HL-60 (cell line): Measurements from ENCODE around the gene BTBD2.

Experiments
- DNase-seq, 2 experiments: peaks; one replicate each; pipeline ENCODE4 v3.0.0-alpha.2; 2010 to 2020; ENCODE audit warnings: low read depth in 1 of 2, low spot score in 1 of 2
- H3K27ac ChIP-seq: fragments of 250-450 bp; sonication (Bioruptor Pico); replicated peaks from 2 replicates; pipeline ENCODE4 v1.5.1; 2020; ENCODE audit warnings: mild to moderate bottlenecking, moderate library complexity
- H3K27me3 ChIP-seq: fragments of 250-450 bp; sonication (Bioruptor Pico); 2 replicates; pipeline ENCODE4 v1.5.1; 2021; ENCODE audit warnings: mild to moderate bottlenecking, moderate library complexity; ENCODE audit not compliant: insufficient read depth, poor library complexity, severe bottlenecking
- H3K4me3 ChIP-seq: replicated peaks from 2 replicates; pipeline ENCODE4 v1.5.1; 2011; ENCODE audit warnings: mild to moderate bottlenecking, control low read depth, low read length; ENCODE audit not compliant: insufficient read depth
- CTCF ChIP-seq: IDR thresholded peaks from one replicate; pipeline ENCODE4 v1.5.1; 2011; ENCODE audit warnings: low read length, control low read depth, inconsistent platforms; ENCODE audit not compliant: insufficient read depth
- GABPA ChIP-seq: IDR thresholded peaks from 2 replicates; pipeline ENCODE4 v1.6.1; 2012; ENCODE audit warnings: low read depth
- POLR2AphosphoS5 ChIP-seq: IDR thresholded peaks from 2 replicates; pipeline ENCODE4 v1.6.1; 2012; ENCODE audit warnings: low read depth
- REST ChIP-seq: IDR thresholded peaks from 2 replicates; pipeline ENCODE4 v1.6.1; 2012; ENCODE audit warnings: low read depth; ENCODE audit not compliant: insufficient replicate concordance
- SPI1 ChIP-seq: IDR thresholded peaks from 2 replicates; pipeline ENCODE4 v1.6.1; 2012; ENCODE audit warnings: low read depth, mild to moderate bottlenecking, borderline replicate concordance

The BTBD2 gene

GRCh38 chr19:2016041-2016807 lies 710 bp upstream of the BTBD2 start:
- DNase-seq = peak; percentile 64 to 78
- no peak overlapping the region for H3K27ac ChIP-seq
- no peaks in the 10 kb centered on the region for H3K27me3 ChIP-seq
- no peak for TF ChIP-seq GABPA
- no peak for TF ChIP-seq CTCF
- no peak for TF ChIP-seq SPI1
- TF ChIP-seq POLR2AphosphoS5 = no peak
- no peak for TF ChIP-seq REST
- H3K4me3 ChIP-seq = peak overlapping the region; percentile 19

DNA sequence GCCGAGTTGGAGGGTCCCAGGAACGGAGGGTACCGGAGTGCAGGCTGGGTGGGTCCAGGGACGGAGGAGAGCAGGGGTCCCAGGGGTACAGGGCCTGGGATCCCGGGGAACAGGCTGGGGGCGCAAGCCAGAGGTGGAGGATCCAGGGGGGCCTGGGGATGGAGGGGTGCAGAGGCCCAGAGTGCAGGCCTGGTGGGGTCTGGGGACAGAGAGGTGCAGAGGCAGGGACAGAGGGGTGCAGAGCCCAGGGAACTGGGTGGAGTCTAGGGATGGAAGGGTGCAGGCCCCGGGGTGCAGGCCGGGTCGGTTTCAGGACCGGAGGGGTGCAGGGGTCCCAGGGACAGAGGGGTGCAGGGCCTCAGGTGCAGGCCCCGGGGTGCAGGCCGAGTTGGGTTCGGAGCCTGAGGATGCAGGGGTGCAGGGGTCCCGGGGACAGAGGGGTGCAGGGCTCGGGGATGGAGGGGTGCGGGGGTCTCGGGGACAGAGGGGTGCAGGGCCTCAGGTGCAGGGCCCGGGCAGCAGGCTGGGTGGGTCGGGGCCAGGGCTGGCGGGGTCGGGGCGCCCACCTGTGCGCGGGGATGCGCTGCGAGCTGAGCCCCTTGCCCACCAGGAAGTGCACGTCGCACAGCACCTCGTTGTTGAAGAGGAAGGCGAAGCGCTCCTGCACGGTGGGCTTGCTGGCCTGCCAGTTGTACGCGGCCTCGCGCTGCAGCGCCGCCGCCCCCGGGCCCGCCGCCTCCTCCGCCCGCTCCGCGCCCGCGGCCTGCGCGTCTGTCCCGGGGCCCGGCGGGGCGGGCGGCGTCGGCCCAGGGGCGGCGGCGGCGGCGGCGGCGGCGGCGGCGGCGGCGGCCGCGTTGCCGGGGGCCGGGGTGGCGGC lies 545 bp downstream of the BTBD2 start:
- TF ChIP-seq POLR2AphosphoS5 = no peak
- TF ChIP-seq REST = no peak
- TF ChIP-seq SPI1 = no peak
- TF ChIP-seq GABPA = no peak
- no peak for TF ChIP-seq CTCF
- H3K27ac ChIP-seq = no peak overlapping the region
- peak in 1 of 2 experiments; percentile 37 for DNase-seq

GRCh38 chr19:2014131-2014571 lies 1.4 kb downstream of the BTBD2 start:
- TF ChIP-seq REST = no peak
- no peaks in the 10 kb centered on the region for H3K27me3 ChIP-seq
- no peak overlapping the region for H3K27ac ChIP-seq
- H3K4me3 ChIP-seq = no peak overlapping the region; the same call in 1 of the 2 replicates
- no peak for DNase-seq

More for the DNA sequence above, 545 bp downstream of the BTBD2 start:
- no peaks in the 10 kb centered on the region for H3K27me3 ChIP-seq
- peak overlapping the region; percentile 76 for H3K4me3 ChIP-seq
